Mammary epithelial cell (primary cell): ENCODE measurements around the gene MAP3K14.

Experiments
- EZH2 ChIP-seq: IDR thresholded peaks from 2 replicates; pipeline ENCODE4 v1.6.1; 2012; ENCODE audit warnings: low read length, inconsistent platforms, borderline replicate concordance
- TF ChIP-seq, protein P1 (sequence below), 2 donors: IDR thresholded peaks in 1 of 2; conservative IDR thresholded peaks in 1 of 2; 2 replicates each; pipeline ENCODE4 v1.5.1; 2011 to 2012; ENCODE audit warnings: inconsistent platforms in 2 of 2, low read length in 2 of 2, mild to moderate bottlenecking in 2 of 2, control low read depth in 1 of 2, low read depth in 1 of 2; ENCODE audit not compliant: insufficient read depth in 1 of 2; ENCODE audit errors: extremely low read depth in 1 of 2

DNA sequence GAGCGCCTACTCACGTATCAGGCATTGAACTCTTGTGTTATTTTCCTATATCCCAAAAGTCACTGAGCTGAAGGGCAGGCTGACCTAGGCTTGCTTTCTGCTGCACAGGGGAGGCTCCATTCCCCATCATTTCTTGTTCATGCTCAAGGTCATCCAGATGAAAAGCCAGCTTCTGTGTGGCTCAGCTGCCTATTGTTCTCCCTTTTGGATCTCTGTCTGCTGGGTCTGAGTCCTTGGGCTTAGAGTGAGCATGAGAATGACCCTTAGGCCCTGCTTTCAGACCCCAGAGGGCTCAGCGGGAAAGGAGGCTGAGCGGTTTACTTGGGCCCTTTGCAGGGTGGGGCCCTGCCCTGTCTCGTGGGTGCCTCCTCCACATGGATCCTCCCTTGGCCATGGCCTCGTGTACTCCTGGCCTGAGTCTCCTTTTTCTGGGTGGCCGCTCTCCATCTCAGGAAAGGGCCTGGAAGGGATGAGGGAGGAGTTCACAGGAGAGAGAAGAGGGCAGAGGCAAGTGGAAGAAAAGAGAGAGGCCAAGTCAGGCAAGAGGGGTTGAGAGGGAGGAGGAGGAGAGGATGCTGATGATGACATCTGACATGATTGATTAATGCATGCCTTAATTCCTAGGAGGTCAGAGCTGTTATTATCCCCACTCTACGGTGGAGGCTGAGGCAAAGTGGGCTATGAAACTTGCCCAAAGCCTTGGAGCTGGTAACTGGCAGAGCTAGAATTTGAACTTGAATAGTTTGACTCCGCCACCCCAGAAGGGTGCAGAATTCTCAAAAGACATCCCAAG lies 19.8 kb upstream of the MAP3K14 start:
- TF ChIP-seq, protein P1, sequence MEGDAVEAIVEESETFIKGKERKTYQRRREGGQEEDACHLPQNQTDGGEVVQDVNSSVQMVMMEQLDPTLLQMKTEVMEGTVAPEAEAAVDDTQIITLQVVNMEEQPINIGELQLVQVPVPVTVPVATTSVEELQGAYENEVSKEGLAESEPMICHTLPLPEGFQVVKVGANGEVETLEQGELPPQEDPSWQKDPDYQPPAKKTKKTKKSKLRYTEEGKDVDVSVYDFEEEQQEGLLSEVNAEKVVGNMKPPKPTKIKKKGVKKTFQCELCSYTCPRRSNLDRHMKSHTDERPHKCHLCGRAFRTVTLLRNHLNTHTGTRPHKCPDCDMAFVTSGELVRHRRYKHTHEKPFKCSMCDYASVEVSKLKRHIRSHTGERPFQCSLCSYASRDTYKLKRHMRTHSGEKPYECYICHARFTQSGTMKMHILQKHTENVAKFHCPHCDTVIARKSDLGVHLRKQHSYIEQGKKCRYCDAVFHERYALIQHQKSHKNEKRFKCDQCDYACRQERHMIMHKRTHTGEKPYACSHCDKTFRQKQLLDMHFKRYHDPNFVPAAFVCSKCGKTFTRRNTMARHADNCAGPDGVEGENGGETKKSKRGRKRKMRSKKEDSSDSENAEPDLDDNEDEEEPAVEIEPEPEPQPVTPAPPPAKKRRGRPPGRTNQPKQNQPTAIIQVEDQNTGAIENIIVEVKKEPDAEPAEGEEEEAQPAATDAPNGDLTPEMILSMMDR (conservative IDR thresholded peaks at IDR 0.05 in 1 of 2, IDR thresholded peaks at IDR 0.05 in 1 of 2; ENCODE audit: extremely low read depth in 1 of 2, insufficient read depth in 1 of 2, low read depth in 1 of 2, low read length in 2 of 2), result no peak
- TF ChIP-seq EZH2, result no peak
